Stimulated activated naive CD4-positive, alpha-beta T cell treated with Interleukin-2 at 50 U/mL for 16 hours (primary cell): ENCODE data around the gene ZNF691.
"Not testable (repeated sequence)": the region's sequence is repeated elsewhere in the genome, so short reads cannot be mapped to it uniquely, and the experiment has no call there.

Experiments used
- DNase-seq: peaks from one replicate; lab custom pipeline; 2025; lab: John Stamatoyannopoulos, UW

Gene ZNF691

GRCh38 chr1:42846257-42847110, at the start of gene ZNF691:
ZNF691 (plus strand) TSS chr1:42846613; CDS start chr1:42849659, 3,046 bp downstream.
- peak; percentile 89 for DNase-seq

- no peak for DNase-seq
Observed at GRCh38 chr1:42797414-42797813, 49.0 kb upstream of the ZNF691 start.

GRCh38 chr1:42797979-42798378, 48.4 kb upstream of the ZNF691 start:
- DNase-seq: no peak

- no peak for DNase-seq
Observed at GRCh38 chr1:42801832-42802473, 44.5 kb upstream of the ZNF691 start.

GRCh38 chr1:42806171-42806570, 40.2 kb upstream of the ZNF691 start:
- no peak for DNase-seq

- DNase-seq: no peak
Observed at GRCh38 chr1:42806593-42806992, 39.8 kb upstream of the ZNF691 start.

- no peak for DNase-seq
Observed at GRCh38 chr1:42807056-42807668, 39.3 kb upstream of the ZNF691 start.

GRCh38 chr1:42814815-42815214, 31.6 kb upstream of the ZNF691 start:
- DNase-seq: not testable (repeated sequence)

- DNase-seq: no peak
Observed at GRCh38 chr1:42815941-42816584, 30.4 kb upstream of the ZNF691 start.

- DNase-seq: peak; percentile 89
Observed at GRCh38 chr1:42816585-42817439, 29.6 kb upstream of the ZNF691 start, which contains the start of the genes ERMAP and SVBP. ERMAP (plus strand) TSS chr1:42817122; CDS start chr1:42830449, 13,327 bp downstream. SVBP (minus strand) TSS chr1:42817397; CDS start chr1:42816544, 853 bp downstream.

- DNase-seq: no peak
Observed at GRCh38 chr1:42817440-42817767, 29.0 kb upstream of the ZNF691 start.

- no peak for DNase-seq
Observed at GRCh38 chr1:42817976-42818375, 28.4 kb upstream of the ZNF691 start.

GRCh38 chr1:42820813-42821212, 25.6 kb upstream of the ZNF691 start:
- no peak for DNase-seq

GRCh38 chr1:42821690-42822089, 24.7 kb upstream of the ZNF691 start:
- DNase-seq: no peak

GRCh38 chr1:42822800-42823392, 23.5 kb upstream of the ZNF691 start:
- DNase-seq: no peak

- no peak for DNase-seq
Observed at GRCh38 chr1:42824481-42825035, 21.9 kb upstream of the ZNF691 start.

GRCh38 chr1:42825036-42825851, 21.2 kb upstream of the ZNF691 start:
- DNase-seq: no peak

GRCh38 chr1:42830631-42831030, 15.8 kb upstream of the ZNF691 start:
- DNase-seq: no peak

GRCh38 chr1:42831273-42831672, 15.1 kb upstream of the ZNF691 start:
- DNase-seq: no peak
